VCaP (cell line): Measurements from ENCODE around the gene BMPR1B.
"Not testable (repeated sequence)": the region's sequence is repeated elsewhere in the genome, so short reads cannot be mapped to it uniquely, and the experiment has no call there.

Source experiments
- H3K27ac ChIP-seq: fragments of 450-650 bp; 2 replicates; pipeline ENCODE4 v1.5.1; 2017
- TF ChIP-seq, protein P1 (sequence below): fragments of 450-650 bp; conservative IDR thresholded peaks from 2 replicates; pipeline ENCODE4 v1.5.1; 2017; ENCODE audit warnings: mild to moderate bottlenecking, moderate library complexity

Gene BMPR1B

DNA sequence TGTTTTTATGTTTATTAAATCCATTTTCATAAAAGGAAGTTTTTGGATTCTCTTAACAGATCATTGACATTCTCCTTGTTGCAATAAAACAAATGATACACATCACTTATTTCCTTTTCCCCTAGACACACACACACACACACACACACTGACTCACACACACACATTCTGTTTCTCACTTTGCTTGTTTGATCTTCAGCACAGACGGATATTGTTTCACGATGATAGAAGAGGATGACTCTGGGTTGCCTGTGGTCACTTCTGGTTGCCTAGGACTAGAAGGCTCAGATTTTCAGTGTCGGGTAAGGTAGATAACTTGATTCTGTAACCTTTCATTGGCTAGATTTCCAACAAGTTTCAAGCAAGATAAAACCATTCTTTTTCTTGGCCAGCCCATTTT is 356.8 kb downstream of the BMPR1B start:
- TF ChIP-seq, protein P1, sequence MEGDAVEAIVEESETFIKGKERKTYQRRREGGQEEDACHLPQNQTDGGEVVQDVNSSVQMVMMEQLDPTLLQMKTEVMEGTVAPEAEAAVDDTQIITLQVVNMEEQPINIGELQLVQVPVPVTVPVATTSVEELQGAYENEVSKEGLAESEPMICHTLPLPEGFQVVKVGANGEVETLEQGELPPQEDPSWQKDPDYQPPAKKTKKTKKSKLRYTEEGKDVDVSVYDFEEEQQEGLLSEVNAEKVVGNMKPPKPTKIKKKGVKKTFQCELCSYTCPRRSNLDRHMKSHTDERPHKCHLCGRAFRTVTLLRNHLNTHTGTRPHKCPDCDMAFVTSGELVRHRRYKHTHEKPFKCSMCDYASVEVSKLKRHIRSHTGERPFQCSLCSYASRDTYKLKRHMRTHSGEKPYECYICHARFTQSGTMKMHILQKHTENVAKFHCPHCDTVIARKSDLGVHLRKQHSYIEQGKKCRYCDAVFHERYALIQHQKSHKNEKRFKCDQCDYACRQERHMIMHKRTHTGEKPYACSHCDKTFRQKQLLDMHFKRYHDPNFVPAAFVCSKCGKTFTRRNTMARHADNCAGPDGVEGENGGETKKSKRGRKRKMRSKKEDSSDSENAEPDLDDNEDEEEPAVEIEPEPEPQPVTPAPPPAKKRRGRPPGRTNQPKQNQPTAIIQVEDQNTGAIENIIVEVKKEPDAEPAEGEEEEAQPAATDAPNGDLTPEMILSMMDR = no peak
- peak overlapping the region; percentile 25 for H3K27ac ChIP-seq

DNA sequence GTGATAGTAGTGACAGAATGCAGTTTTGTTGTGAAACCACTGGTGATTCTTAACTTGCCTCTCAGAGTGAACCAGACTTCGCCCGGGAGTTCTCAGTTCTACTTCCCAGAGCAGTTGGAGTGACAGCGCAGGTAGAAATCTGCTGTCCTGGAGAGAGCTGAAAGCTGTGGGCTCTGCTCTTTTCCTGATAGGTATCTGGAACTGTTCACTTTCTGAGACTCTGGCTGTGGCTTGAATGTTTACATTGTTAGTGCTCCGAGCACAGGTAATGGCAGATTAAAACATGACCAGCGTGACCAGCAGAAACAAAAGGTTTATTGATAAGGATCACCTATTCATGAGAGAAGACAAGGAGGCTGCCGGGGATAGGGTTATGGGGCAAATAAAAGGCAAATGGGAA is 360.7 kb downstream of the BMPR1B start:
- TF ChIP-seq, protein P1 = no peak
- peak overlapping the region; percentile 85 for H3K27ac ChIP-seq

DNA sequence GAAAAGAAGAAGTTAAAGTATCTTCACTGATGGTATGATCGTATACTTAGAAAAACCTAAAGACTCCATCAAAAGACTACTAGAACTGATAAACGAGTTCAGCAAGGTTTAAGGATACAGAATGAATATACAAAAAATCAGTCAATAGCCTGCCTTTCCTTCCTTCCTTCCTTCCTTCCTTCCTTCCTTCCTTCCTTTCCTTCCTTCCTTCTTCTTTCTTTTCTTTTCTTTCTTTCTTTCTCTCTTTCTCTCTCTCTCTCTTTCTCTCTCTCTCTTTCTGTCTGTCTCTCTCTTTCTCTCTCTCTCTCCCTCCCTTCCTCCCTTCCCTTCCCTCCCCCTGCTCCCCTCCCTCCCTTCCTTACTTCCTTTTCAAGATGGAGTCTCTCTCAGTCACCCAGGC is 362.7 kb downstream of the BMPR1B start:
- TF ChIP-seq, protein P1 = no peak
- H3K27ac ChIP-seq = peak overlapping the region; percentile 85

DNA sequence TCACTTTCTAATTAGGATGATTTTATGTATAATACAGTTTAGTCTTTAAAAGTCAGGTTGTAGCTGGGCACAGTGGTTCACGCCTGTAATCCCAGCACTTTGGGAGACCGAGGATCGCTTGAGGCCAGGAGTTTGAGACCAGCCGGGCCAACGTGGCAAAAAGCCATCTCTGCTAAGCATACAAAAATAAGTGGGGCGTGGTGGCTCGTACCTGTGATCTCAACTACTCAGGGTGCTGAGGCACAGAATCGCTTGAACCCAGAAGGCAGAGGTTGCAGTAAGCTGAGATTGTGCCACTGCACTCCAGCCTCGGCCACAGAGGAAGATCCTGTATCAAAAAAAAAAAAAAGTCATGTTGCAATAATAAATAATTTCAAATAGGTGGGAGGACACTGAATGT is 364.2 kb downstream of the BMPR1B start:
- H3K27ac ChIP-seq = no peak overlapping the region; the same call in 1 of the 2 replicates
- TF ChIP-seq, protein P1 = no peak

DNA sequence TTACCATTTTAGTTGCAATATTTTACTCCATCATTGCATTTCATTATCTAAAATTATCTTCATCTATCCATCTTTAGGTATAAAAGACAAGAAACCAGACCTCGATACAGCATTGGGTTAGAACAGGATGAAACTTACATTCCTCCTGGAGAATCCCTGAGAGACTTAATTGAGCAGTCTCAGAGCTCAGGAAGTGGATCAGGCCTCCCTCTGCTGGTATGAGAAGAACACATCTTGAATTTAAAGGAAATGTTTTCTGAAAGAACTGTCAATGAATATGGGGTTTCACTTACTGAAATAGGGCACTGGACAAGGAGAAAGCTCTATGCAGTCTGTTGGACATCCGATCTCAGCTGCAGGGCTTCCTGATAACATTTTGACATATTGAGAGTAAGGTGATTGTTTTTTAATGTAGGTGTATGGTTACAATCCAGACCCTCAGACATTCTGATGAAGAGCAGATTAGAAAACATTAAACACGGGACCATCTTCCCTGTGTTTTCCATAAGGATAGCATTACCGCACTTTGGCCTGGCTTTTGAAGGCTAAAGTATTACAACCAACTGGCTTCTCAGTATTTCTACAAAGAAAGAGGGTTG is 367.2 kb downstream of the BMPR1B start:
- TF ChIP-seq, protein P1 = peak; percentile 82
- peak overlapping the region; percentile 19; the same call in 1 of the 2 replicates for H3K27ac ChIP-seq

DNA sequence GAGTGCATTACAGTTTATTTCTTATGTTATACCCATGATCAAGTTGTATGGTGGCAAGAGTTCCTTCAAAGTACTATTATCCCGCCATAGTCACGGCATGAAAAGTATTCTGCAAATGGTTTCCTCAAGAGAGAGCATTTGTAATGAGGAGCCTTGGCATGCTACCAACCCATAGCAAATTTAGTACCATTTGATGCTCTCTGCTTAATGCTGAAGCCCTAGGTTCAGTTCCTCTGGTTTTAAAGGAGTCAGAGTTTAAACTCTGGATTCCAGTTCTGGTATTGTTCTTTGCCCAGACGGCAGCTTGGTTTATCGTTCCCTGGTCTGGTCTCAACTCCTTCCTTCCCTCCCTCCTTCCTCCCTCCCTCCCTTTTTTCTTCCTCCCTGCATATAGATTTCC is 371.3 kb downstream of the BMPR1B start:
- TF ChIP-seq, protein P1 = no peak
- H3K27ac ChIP-seq = no peak overlapping the region

DNA sequence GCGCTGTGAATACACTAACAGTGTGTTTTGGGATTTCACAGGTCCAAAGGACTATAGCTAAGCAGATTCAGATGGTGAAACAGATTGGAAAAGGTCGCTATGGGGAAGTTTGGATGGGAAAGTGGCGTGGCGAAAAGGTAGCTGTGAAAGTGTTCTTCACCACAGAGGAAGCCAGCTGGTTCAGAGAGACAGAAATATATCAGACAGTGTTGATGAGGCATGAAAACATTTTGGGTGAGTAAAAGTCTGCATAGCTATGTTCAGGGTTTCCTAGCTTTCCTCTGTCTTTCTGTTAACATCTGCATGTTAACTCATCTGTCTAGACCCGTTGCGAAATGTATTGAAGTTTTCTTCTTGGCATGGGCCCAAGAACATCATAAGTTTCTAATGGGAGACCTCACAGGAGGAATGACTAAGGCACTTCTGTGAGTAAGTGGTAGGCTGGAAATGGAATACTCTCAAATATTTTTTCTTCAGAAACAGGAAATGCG is 372.1 kb downstream of the BMPR1B start:
- no peak overlapping the region for H3K27ac ChIP-seq
- TF ChIP-seq, protein P1 = no peak

DNA sequence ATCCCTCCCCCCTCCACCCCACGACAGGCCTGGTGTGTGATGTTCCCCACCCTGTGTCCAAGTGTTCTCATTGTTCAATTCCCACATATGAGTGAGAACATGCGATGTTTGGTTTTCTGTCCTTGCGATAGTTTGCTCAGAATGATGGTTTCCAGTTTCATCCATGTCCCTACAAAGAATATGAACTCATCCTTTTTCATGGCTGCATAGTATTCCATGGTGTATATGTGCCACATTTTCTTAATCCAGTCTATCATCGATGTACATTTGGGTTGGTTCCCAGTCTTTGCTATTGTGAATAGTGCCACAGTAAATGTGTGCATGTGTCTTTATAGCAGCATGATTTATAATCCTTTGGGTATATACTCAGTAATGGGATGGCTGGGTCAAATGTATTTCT is 376.3 kb downstream of the BMPR1B start:
- H3K27ac ChIP-seq = not testable (repeated sequence)

DNA sequence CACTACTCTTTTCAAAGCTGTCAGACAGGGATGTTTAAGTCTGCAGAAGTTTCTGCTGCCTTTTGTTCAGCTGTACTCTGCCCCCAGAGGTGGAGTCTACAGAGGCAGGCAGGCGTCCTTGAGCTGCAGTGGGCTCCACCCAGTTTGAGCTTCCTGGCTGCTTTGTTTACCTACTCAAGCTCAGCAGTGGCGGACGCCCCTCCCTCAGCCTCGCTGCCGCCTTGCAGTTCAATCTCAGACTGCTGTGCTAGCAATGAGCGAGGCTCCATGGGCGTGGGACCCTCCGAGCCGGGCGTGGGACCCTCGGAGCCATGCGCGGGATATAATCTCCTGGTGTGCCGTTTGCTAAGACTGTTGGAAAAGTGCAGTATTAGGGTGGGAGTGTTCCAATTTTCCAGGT is 381.7 kb downstream of the BMPR1B start:
- not testable (repeated sequence) for H3K27ac ChIP-seq
